ENCODE results near the gene USP21. TPM values are rescaled to one million over a fixed set of nuclear protein-coding genes. Genes with fewer than 3 reads are reported as not detected.

The USP21 gene
- total RNA-seq, 4 donors from 2014 or later = 18.7 to 37.0 (median 28.8) TPM

GRCh38 chr1:161199506-161200139, 40.3 kb downstream of the USP21 start:
- DNase-seq (ENCODE audit: low spot score in 2 of 2) = no peak
- TF ChIP-seq POLR2A (IDR thresholded peaks at IDR 0.05) (no peak), POLR2AphosphoS5 (IDR thresholded peaks at IDR 0.05) (no peak), EP300 (IDR thresholded peaks at IDR 0.05) (no peak), CTCF (IDR thresholded peaks at IDR 0.05) (no peak)
- peak overlapping the region; percentile 98 for H3K27ac ChIP-seq
- 26% methylated on average over 5 of the region's 5 CpGs for WGBS
- H3K9me3 ChIP-seq = no peaks in the 10 kb centered on the region
- H3K4me1 ChIP-seq = peaks cover 80% of the 10 kb centered on the region
- H3K4me3 ChIP-seq = peak overlapping the region; percentile 45
- no peaks in the 10 kb centered on the region for H3K27me3 ChIP-seq
- H3K36me3 ChIP-seq = peaks cover 13% of the 10 kb centered on the region

GRCh38 chr1:161200421-161200991, 41.2 kb downstream of the USP21 start:
- peaks cover 86% of the 10 kb centered on the region for H3K4me1 ChIP-seq
- H3K27ac ChIP-seq = peak overlapping the region; percentile 98
- no peak for TF ChIP-seq POLR2A (IDR thresholded peaks at IDR 0.05)
- no peak for TF ChIP-seq CTCF (IDR thresholded peaks at IDR 0.05)
- no peak for TF ChIP-seq EP300 (IDR thresholded peaks at IDR 0.05)
- no peak for TF ChIP-seq POLR2AphosphoS5 (IDR thresholded peaks at IDR 0.05)
- peak overlapping the region; percentile 64 for H3K4me3 ChIP-seq
- no peaks in the 10 kb centered on the region for H3K27me3 ChIP-seq
- no peak for DNase-seq (ENCODE audit: low spot score in 2 of 2)
- peaks cover 21% of the 10 kb centered on the region for H3K36me3 ChIP-seq
- H3K9me3 ChIP-seq = no peaks in the 10 kb centered on the region
- WGBS = 54% methylated on average over 5 of the region's 5 CpGs

- Histone ChIP-seq H3K27me3 (no peaks in the 10 kb centered on the region), H3K36me3 (peaks cover 28% of the 10 kb centered on the region), H3K4me1 (peaks cover 82% of the 10 kb centered on the region), H3K9me3 (no peaks in the 10 kb centered on the region), H3K27ac (peak overlapping the region; percentile 98), H3K4me3 (peak overlapping the region; percentile 64)
- WGBS = 21% methylated on average over 13 of the region's 13 CpGs
- DNase-seq (ENCODE audit: low spot score in 2 of 2) = peak; percentile 86 to 87
- TF ChIP-seq POLR2AphosphoS5 (IDR thresholded peaks at IDR 0.05) (no peak), EP300 (IDR thresholded peaks at IDR 0.05) (no peak), POLR2A (IDR thresholded peaks at IDR 0.05) (no peak), CTCF (IDR thresholded peaks at IDR 0.05) (no peak)
Observed at GRCh38 chr1:161200992-161201835, 41.9 kb downstream of the USP21 start.

- peaks cover 76% of the 10 kb centered on the region for H3K4me1 ChIP-seq
- H3K4me3 ChIP-seq = peak within 1 kb of the TSS; percentile 64
- peak within 1 kb of the TSS; percentile 98 for H3K27ac ChIP-seq
- no peaks in the 10 kb centered on the region for H3K9me3 ChIP-seq
- H3K36me3 ChIP-seq = peaks cover 36% of the 10 kb centered on the region
- no peaks in the 10 kb centered on the region for H3K27me3 ChIP-seq
- 1% methylated on average over 42 of the region's 53 CpGs for WGBS
- TF ChIP-seq POLR2A (IDR thresholded peaks at IDR 0.05) = peak; percentile 61 to 71
- no peak for TF ChIP-seq CTCF (IDR thresholded peaks at IDR 0.05)
- peak in 2 of 3 donors; percentile 88 to 89 for TF ChIP-seq POLR2AphosphoS5 (IDR thresholded peaks at IDR 0.05)
- TF ChIP-seq EP300 (IDR thresholded peaks at IDR 0.05) = no peak
- DNase-seq (ENCODE audit: low spot score in 2 of 2) = peak; percentile 99 to 100
Observed at GRCh38 chr1:161201836-161202712, 42.8 kb downstream of the USP21 start, which contains the start of gene NDUFS2. NDUFS2 (plus strand) TSS chr1:161202367; CDS start chr1:161202386, 19 bp downstream.
